Ishikawa (cell line): Measurements from ENCODE around the gene HDDC2.

Experiments used
- CEBPB ChIP-seq: IDR thresholded peaks from 2 replicates; pipeline ENCODE4 v1.6.1; 2012
- CREB1 ChIP-seq: IDR thresholded peaks from 2 replicates; pipeline ENCODE4 v1.6.1; 2012; ENCODE audit warnings: low read depth
- EGR1 ChIP-seq: IDR thresholded peaks from 2 replicates; pipeline ENCODE4 v1.6.1; 2012
- EP300 ChIP-seq: IDR thresholded peaks from 2 replicates; pipeline ENCODE4 v1.6.1; 2012; ENCODE audit warnings: borderline replicate concordance
- FOXM1 ChIP-seq: IDR thresholded peaks from 2 replicates; pipeline ENCODE4 v1.6.1; 2012; ENCODE audit warnings: low read depth, borderline replicate concordance
- MAX ChIP-seq: IDR thresholded peaks from 2 replicates; pipeline ENCODE4 v1.6.1; 2012
- NFIC ChIP-seq: IDR thresholded peaks from 2 replicates; pipeline ENCODE4 v1.6.1; 2012
- RAD21 ChIP-seq: IDR thresholded peaks from 2 replicates; pipeline ENCODE4 v1.6.1; 2012; ENCODE audit warnings: low read depth
- REST ChIP-seq: IDR thresholded peaks from 2 replicates; pipeline ENCODE4 v1.6.1; 2012; ENCODE audit warnings: low read depth, mild to moderate bottlenecking
- TAF1 ChIP-seq: IDR thresholded peaks from 2 replicates; pipeline ENCODE4 v1.6.1; 2012; ENCODE audit warnings: low read depth, mild to moderate bottlenecking
- TCF12 ChIP-seq: IDR thresholded peaks from 2 replicates; pipeline ENCODE4 v1.6.1; 2012; ENCODE audit warnings: low read depth
- TEAD4 ChIP-seq: IDR thresholded peaks from 2 replicates; pipeline ENCODE4 v1.6.1; 2012
- USF1 ChIP-seq: IDR thresholded peaks from 2 replicates; pipeline ENCODE4 v1.6.1; 2012
- YY1 ChIP-seq: IDR thresholded peaks from 2 replicates; pipeline ENCODE4 v1.6.1; 2012; ENCODE audit warnings: low read depth
- ZBTB7A ChIP-seq: IDR thresholded peaks from 2 replicates; pipeline ENCODE4 v1.6.1; 2012; ENCODE audit warnings: low read depth

HDDC2 gene

GRCh38 chr6:125332664-125333063 lies 30.9 kb upstream of the HDDC2 start:
- TF ChIP-seq TEAD4: no peak
- no peak for TF ChIP-seq FOXM1
- no peak for TF ChIP-seq CEBPB
- TF ChIP-seq EP300: no peak
- TF ChIP-seq NFIC: no peak
- no peak for TF ChIP-seq CREB1

- TF ChIP-seq MAX (no peak), ZBTB7A (no peak), FOXM1 (no peak), REST (no peak), EP300 (no peak), TCF12 (no peak), EGR1 (no peak), CREB1 (no peak), CEBPB (no peak), NFIC (no peak)
These were observed 23.8 kb upstream of the HDDC2 start for GRCh38 chr6:125325586-125325985.

GRCh38 chr6:125323376-125323775 lies 21.6 kb upstream of the HDDC2 start:
- TF ChIP-seq TAF1 (no peak), TEAD4 (no peak), MAX (no peak), CEBPB (no peak), NFIC (no peak), EGR1 (no peak), EP300 (no peak), ZBTB7A (no peak), REST (no peak), FOXM1 (no peak), CREB1 (no peak)

- no peak for TF ChIP-seq USF1
- no peak for TF ChIP-seq EP300
- TF ChIP-seq CREB1: no peak
- TF ChIP-seq ZBTB7A: no peak
- TF ChIP-seq EGR1: no peak
- TF ChIP-seq CEBPB: no peak
- no peak for TF ChIP-seq RAD21
- no peak for TF ChIP-seq YY1
These were observed 14.9 kb upstream of the HDDC2 start for GRCh38 chr6:125316621-125317020.

- TF ChIP-seq ZBTB7A (no peak), REST (no peak), MAX (no peak)
These were observed 13.8 kb upstream of the HDDC2 start for GRCh38 chr6:125315548-125315947.

GRCh38 chr6:125314009-125314581 lies 12.3 kb upstream of the HDDC2 start:
- no peak for TF ChIP-seq YY1
- TF ChIP-seq RAD21: peak; percentile 94
